Lower lobe of right lung (tissue), 2 donors: ENCODE measurements around the gene PTPRM. TPM values are rescaled to one million over a fixed set of nuclear protein-coding genes. Genes with fewer than 3 reads are reported as not detected.

ENCODE experiments used
- ATAC-seq, 2 donors: fragments of 200-7000 bp; cut with Tn5 transposase; one replicate each; pipeline ENCODE4 v1.9.1; 2020 to 2022; ENCODE audit warnings: mild to moderate bottlenecking in 2 of 2, moderate library complexity in 2 of 2
- DNase-seq: peaks from one replicate; pipeline ENCODE4 v3.0.0-alpha.2; 2020
- H3K27ac ChIP-seq: fragments of 200-600 bp; one replicate; pipeline ENCODE4 v1.8.0; 2022
- H3K27me3 ChIP-seq: fragments of 200-600 bp; one replicate; pipeline ENCODE4 v1.8.0; 2022; ENCODE audit warnings: low read depth
- H3K36me3 ChIP-seq: fragments of 200-600 bp; one replicate; pipeline ENCODE4 v1.8.0; 2022; ENCODE audit warnings: mild to moderate bottlenecking
- H3K4me1 ChIP-seq: fragments of 200-600 bp; one replicate; pipeline ENCODE4 v1.8.0; 2022
- H3K4me3 ChIP-seq: fragments of 200-600 bp; one replicate; pipeline ENCODE4 v1.8.0; 2022; ENCODE audit warnings: mild to moderate bottlenecking
- H3K9me3 ChIP-seq: fragments of 200-600 bp; one replicate; pipeline ENCODE4 v1.8.0; 2022
- intact Hi-C: fragments of 100-400 bp; cut with DNase I; formaldehyde crosslinking; loops from one replicate; pipeline ENCODE4 v1.11.0; 2022
- total RNA-seq: library from RNA; stranded (reverse); fragmentation: NEBNext Ultra II Directional; extraction: Animal tissue kit (Norgen Biotek cat#: 25700); gene quantifications from one replicate; pipeline ENCODE4 v1.2.1, GENCODE V29; 2021
- TF ChIP-seq, protein P1 (sequence below): fragments of 200-600 bp; IDR thresholded peaks from one replicate; pipeline ENCODE4 v1.8.0; 2022; ENCODE audit warnings: antibody characterized with exemption, mild to moderate bottlenecking
- donor health status: DM: no; HTN: yes; CAD: no; lungs with severe emphysema.

The PTPRM gene
- total RNA-seq, 1 donor from 2014 or later: 85.2 TPM

DNA sequence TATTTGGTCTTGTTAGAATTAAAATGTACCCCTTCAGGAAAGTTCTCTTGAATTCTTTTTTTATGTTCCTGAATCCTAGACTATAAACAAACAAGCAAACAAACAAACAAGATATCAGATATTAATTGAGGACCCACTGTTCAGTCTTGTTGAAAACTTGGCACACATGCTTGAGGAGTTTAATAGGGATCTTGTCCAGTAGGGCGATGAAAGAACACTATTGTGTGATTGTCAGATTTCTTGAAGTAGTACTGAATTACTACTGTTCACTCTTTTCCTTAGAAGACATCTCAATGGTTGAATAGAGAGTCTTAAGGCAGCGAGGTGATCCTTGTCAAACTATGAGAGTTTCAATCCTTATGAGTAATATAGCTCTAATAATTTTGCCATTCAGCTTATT is 130.2 kb downstream of the PTPRM start:
- Histone ChIP-seq H3K9me3 (no peaks in the 10 kb centered on the region), H3K27ac (no peak overlapping the region), H3K4me3 (no peak overlapping the region), H3K27me3 (no peaks in the 10 kb centered on the region), H3K4me1 (no peaks in the 10 kb centered on the region), H3K36me3 (no peaks in the 10 kb centered on the region)
- ATAC-seq: no peak
- DNase-seq: no peak
- intact Hi-C loops: no loop called here
- TF ChIP-seq, protein P1, sequence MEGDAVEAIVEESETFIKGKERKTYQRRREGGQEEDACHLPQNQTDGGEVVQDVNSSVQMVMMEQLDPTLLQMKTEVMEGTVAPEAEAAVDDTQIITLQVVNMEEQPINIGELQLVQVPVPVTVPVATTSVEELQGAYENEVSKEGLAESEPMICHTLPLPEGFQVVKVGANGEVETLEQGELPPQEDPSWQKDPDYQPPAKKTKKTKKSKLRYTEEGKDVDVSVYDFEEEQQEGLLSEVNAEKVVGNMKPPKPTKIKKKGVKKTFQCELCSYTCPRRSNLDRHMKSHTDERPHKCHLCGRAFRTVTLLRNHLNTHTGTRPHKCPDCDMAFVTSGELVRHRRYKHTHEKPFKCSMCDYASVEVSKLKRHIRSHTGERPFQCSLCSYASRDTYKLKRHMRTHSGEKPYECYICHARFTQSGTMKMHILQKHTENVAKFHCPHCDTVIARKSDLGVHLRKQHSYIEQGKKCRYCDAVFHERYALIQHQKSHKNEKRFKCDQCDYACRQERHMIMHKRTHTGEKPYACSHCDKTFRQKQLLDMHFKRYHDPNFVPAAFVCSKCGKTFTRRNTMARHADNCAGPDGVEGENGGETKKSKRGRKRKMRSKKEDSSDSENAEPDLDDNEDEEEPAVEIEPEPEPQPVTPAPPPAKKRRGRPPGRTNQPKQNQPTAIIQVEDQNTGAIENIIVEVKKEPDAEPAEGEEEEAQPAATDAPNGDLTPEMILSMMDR: no peak

DNA sequence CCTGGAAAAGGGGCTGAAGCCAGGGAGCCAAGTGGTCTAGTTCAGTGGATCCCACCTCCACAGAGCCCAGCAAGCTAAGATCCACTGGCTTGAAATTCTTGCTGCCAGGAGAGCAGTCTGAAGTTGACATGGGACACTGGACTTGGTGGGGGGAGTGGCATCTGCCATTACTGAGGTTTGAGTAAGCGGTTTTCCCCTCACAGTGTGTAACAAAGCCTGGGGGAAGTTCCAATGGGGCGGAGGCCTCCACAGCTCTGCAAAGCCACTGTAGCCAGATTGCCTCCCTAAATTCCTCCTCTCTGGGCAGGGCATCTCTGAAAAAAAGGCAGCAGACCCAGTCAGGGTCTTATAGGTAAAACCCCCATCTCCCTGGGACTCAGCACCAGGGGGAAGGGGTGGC is 144.4 kb downstream of the PTPRM start:
- H3K27ac ChIP-seq: no peak overlapping the region
- H3K4me1 ChIP-seq: no peaks in the 10 kb centered on the region
- intact Hi-C loops: no loop called here
- no peaks in the 10 kb centered on the region for H3K27me3 ChIP-seq
- H3K36me3 ChIP-seq: no peaks in the 10 kb centered on the region
- no peak overlapping the region for H3K4me3 ChIP-seq
- peaks cover 4% of the 10 kb centered on the region for H3K9me3 ChIP-seq
- TF ChIP-seq, protein P1: no peak
- ATAC-seq: no peak
- no peak for DNase-seq

GRCh38 chr18:7720395-7720794 is 153.3 kb downstream of the PTPRM start:
- no peak overlapping the region for H3K4me3 ChIP-seq
- peaks cover 5% of the 10 kb centered on the region for H3K9me3 ChIP-seq
- no peaks in the 10 kb centered on the region for H3K4me1 ChIP-seq
- H3K27me3 ChIP-seq: no peaks in the 10 kb centered on the region
- H3K27ac ChIP-seq: no peak overlapping the region
- no peaks in the 10 kb centered on the region for H3K36me3 ChIP-seq
- ATAC-seq (no peak), DNase-seq (no peak)
- TF ChIP-seq, protein P1: no peak
- intact Hi-C loops: no loop called here

DNA sequence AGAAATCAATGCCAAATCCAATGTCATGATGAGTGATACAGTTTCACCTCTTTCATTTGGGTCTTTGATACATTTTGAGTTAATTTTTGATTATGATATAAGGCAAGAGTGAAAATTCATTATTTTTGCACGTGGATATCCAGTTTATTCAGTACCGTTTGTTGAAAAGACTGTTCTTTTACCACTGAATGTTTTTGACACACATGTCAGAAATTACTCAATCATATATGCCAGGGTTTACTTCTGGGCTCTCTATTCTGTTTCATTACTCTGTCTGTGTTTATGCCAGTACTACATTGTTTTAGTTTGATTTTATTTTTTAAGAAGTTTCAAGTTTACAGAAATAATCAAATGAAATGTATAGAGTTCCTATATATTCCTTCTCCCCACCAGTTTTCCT is 154.4 kb downstream of the PTPRM start:
- Histone ChIP-seq H3K4me1 (no peaks in the 10 kb centered on the region), H3K27ac (no peak overlapping the region), H3K27me3 (no peaks in the 10 kb centered on the region), H3K36me3 (no peaks in the 10 kb centered on the region), H3K9me3 (peaks cover under 1% of the 10 kb centered on the region), H3K4me3 (no peak overlapping the region)
- no peak for DNase-seq
- intact Hi-C loops: no loop called here
- TF ChIP-seq, protein P1: no peak
- no peak for ATAC-seq

DNA sequence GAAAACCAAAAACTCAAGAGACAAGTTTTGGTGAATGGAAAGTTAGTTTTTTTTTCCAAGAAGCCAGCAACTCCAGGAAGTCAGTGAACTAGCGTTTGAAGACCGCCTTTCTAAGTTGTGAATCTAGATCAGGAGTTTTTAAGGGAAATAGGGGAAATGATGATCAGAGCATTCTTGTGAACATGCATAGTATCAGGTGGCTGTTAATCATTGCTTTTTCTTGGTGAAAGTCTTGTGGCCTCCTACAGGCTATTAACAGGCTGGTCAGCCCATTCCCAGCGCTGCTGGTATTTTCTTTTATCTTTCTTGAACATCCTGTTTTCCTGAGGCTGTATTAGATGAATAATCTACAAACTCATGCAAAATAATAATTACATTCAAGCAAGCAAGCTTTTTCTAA is 155.8 kb downstream of the PTPRM start:
- ATAC-seq (no peak), DNase-seq (no peak)
- intact Hi-C loops: no loop called here
- no peaks in the 10 kb centered on the region for H3K4me1 ChIP-seq
- TF ChIP-seq, protein P1: no peak
- no peak overlapping the region for H3K4me3 ChIP-seq
- no peak overlapping the region for H3K27ac ChIP-seq
- H3K27me3 ChIP-seq: no peaks in the 10 kb centered on the region
- no peaks in the 10 kb centered on the region for H3K9me3 ChIP-seq
- H3K36me3 ChIP-seq: no peaks in the 10 kb centered on the region

DNA sequence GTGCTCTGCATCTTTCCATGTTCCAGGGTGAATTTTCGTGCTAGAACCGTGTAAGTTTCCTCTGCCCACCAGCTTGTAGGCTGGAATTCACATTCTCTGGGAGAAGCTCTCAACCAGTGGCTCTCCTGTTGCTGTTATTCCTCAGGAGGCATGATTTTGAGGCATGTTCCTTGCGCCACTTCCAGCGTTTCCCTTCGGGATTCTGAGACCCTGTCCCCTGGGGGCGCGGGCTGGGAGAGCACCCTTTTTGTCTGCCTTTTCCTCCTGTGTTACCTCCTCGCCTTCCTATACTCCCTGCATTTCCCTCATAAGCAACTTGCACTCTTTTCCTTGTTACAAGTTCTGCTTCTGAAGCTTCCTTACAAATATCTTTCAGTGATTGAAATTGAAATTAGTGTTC is 156.4 kb downstream of the PTPRM start:
- TF ChIP-seq, protein P1: no peak
- H3K27ac ChIP-seq: no peak overlapping the region
- H3K36me3 ChIP-seq: no peaks in the 10 kb centered on the region
- no peak for ATAC-seq
- no peak for DNase-seq
- intact Hi-C loops: no loop called here
- no peaks in the 10 kb centered on the region for H3K4me1 ChIP-seq
- no peak overlapping the region for H3K4me3 ChIP-seq
- no peaks in the 10 kb centered on the region for H3K9me3 ChIP-seq
- no peaks in the 10 kb centered on the region for H3K27me3 ChIP-seq
